Amniotic stem cell (primary cell): Measurements from ENCODE around the gene HSD3B7.

Experiments used
- DNase-seq: peaks from one replicate; lab custom pipeline; 2025; lab: John Stamatoyannopoulos, UW

The HSD3B7 gene

DNA sequence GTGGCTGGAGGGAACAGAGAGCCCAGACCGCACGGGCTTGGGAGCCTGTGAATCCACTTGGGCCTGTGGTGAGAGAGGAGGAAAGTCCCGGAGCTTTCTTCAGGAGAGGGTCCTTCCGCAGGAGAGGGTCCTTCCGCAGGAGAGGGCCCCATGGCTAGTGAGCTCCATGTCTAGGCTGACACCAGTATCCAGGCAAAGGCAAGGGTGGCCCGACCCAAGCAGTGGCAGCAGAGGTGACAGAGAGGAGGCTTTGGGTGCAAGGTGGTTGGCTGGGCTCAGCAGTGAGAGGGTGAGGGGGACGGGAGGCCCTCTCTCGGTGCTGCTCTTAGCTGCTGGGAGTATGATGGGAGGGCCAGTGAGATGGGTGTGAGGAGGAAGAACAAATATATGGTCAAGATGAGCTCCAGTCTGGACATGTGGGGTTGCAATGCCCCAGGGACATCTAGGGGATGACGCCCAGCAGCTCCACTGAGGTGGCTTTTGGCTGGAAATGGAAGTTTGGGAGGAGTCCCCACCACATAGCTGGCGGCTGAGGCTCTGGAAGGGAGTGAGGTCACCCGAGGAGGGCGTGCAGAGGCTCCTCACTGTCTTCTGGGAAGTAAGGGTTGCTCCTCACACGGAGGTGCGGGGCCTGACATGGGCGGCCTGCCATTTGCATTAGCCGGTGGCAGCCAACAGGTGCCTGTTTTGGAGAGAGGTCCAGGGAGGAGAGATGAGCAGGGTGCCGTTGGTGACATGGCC, 2.3 kb upstream of the HSD3B7 start:
- DNase-seq = no peak

GRCh38 chr16:30983289-30983889, 1.6 kb upstream of the HSD3B7 start:
- no peak for DNase-seq

- DNase-seq = no peak
These were observed 953 bp upstream of the HSD3B7 start for GRCh38 chr16:30983898-30984610.

- DNase-seq = no peak
These were observed 558 bp downstream of the HSD3B7 start for GRCh38 chr16:30985401-30986128.

- DNase-seq = no peak
These were observed 1.4 kb downstream of the HSD3B7 start for GRCh38 chr16:30986129-30986991.

- DNase-seq = no peak
These were observed 2.7 kb downstream of the HSD3B7 start for GRCh38 chr16:30987581-30988190.

DNA sequence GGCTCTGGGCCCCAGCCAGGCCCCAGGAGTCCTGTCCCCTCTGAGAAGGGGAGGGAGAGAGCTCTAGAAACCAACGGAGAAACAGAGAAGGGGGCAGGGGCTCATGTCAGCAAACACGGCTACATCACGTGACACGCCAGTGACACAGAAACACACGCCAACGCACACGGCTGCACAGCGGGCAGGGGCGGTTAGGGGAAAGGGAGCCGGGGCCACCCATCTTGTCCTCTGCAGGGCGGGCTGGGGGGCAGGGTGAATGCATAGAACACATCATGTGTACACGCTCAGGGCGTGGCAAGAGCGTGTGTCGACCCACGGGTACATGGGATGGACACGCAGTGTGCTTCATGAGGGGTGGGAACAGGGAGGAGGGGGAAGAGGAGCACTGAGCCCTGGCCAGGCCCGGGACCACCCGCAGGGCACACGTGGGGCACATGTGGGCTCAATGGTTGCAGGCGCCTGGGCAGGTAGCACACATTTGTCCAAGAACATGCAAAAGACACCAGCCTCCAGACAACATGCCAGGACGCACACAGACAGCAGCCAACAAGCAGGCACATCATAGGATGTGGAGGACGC, 4.6 kb downstream of the HSD3B7 start:
- no peak for DNase-seq

DNA sequence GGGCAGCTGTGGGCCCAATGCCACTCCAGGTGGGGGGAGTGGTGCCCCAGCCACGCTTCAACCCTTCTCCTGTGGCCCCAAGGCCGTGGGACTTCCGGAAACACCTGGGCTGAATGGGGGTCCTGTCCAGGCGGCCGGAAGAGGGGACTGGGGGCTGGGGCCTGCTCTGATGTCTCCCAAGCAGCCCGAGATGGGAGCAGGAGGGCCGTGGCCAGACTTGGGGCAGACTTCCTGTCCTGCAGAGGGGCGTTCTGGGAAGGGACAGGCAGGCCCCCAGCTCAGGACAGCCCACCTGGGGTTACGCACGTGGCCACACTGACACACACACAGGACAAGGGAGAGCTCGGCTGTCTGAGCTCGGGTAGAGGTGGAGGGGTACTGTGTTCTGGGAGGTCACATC, 5.1 kb downstream of the HSD3B7 start:
- no peak for DNase-seq

DNA sequence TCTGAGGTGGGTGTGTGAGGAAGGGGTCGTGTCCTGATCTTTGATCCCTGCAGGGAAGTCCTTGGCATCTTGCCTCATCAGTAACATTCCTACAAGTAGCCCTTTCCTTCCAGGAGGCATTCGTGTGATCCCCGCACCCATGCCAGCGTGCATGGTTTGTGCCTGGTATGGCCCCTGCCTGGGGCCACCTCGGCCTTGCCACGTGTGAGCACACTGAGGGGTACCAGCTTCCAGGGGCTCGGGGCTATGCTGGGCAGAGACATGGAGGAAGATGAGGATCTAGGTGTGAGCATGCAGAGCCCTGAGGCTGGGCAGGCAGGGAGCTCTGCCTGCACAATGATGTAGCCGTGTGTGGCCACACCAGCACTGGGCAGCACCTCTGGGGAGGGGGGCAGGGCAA, 6.0 kb downstream of the HSD3B7 start:
- no peak for DNase-seq

DNA sequence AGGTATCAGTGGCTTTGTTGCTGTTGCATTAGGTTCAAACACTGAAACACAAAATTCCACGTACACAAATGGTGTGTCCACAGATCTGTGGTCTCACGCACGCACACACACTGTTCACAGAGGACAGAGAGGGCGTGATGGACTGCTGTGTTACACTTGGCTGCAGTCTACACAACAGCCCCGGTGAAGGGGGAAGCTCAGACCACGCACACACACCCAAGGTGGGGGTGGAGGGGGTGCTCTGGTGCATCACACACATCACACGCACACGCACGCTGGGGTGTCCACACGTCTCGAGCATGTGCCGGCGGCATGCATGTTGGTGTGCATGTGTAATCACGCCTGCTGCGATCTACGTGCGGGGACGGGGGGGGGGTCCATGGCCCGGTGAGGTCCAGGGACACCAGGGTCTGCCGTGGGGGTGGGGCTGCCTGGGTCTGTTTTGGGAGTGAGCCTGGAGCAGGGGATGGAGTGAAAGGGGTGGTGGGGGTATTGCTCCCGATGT, 7.3 kb downstream of the HSD3B7 start:
- no peak for DNase-seq

GRCh38 chr16:30992931-30993816, 8.2 kb downstream of the HSD3B7 start:
- DNase-seq = no peak

GRCh38 chr16:30995927-30996323, 10.9 kb downstream of the HSD3B7 start:
- no peak for DNase-seq

DNA sequence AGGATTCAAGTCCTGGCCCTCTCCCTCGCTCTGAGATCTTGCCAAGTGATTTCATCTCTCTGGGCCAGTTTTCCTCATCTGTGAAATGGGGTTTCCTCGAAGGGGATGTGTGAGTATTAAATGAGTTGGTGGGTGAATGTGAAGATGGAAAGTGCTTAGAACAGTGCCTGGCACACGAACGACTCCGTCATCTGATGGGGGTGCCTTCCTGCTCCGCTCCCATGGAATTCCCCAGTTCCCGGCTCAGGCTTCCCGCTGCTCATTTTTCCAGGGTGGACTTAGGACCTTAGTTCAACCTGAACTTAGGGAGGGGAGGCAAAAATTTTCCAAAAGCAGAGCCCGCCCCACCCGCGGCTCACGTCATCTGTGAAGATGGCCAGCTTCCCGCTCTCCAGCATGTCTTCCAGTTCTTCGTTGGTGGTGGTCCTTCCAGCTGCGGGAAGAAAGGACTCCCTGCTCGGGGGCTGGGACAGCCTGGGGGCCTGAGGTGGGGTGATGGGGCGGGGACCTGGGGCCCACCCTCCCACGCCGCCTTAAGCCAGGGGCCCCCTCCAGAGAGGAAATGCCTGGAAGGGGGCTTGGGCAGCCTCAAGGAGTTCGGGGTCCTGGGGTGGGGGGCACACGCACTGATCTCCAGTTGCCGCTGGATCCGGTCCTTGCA, 11.4 kb downstream of the HSD3B7 start:
- DNase-seq = no peak

DNA sequence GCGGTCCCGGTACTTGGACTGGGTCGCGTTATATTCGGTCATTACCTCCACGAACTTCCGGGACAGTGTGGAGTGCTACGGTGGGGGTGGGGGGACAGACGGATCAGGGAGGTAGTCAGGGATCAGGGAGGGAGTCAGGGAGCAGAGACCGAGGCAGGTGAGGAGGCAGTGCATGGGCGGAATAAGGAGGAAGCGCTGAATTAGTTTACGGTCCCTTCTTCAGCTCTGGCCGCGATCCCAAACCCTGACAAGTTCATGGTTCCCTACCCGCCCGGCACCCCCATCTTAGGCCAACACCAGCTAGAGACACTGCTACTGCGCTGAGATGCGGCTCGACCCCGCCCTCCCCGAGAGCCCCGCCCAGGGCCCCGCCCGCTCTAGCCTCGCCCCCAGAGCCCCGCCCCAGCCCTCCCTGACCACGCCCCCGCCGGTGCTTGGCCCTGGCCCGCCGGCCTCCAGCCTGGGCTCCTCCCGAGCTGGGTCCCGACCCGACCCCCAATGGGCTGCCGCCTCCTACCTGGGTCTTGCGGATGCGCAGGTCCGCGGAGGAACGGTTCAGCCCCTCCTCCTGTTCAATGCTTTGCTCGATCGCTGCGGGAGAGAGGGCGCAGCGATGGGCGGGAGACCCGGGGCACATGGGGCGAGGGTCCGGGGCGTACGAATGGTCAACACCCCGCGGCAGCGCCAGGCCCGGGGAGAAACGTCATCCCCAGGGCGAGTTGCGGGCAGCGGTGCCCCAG, 12.1 kb downstream of the HSD3B7 start:
- no peak for DNase-seq

GRCh38 chr16:30997725-30998711, 13.0 kb downstream of the HSD3B7 start:
- peak; percentile 83 for DNase-seq

- DNase-seq = no peak
These were observed 14.1 kb downstream of the HSD3B7 start for GRCh38 chr16:30998852-30999761.
